Activated CD4-positive, alpha-beta memory T cell treated with anti-CD3 and anti-CD28 coated beads, Interleukin-2, amount 10 ng/mL, durations not matched to agents 7 days and 5 days (primary cell): ENCODE data around the gene PRICKLE2. TPM values are rescaled to one million over a fixed set of nuclear protein-coding genes. Genes with fewer than 3 reads are reported as not detected.

Experiments used
- total RNA-seq, 2 experiments: library from RNA; stranded (reverse); gene quantifications; one replicate each; pipeline ENCODE4 v1.2.3, GENCODE V29; 2021

The PRICKLE2 gene
- total RNA-seq, 2 experiments from 2014 or later = not detected

Other genes with a start within 250 kb of the PRICKLE2 start
- gene PSMD6, start 202.0 kb downstream of the PRICKLE2 start, total RNA-seq = 10 to 100 TPM; 82.1 to 82.9 TPM